ENCODE measurements around the gene CCDC73. TPM values are rescaled to one million over a fixed set of nuclear protein-coding genes. Genes with fewer than 3 reads are reported as not detected.

Gene CCDC73
- total and polyA plus RNA-seq, 4 donors = 0.06 to 0.36 (median 0.33) TPM; not detected in 1

- H3K9me3 ChIP-seq (ENCODE audit: control insufficient read depth, insufficient read depth, low read length) = no peaks in the 10 kb centered on the region
- no peak overlapping the region for H3K27ac ChIP-seq (ENCODE audit: low read depth, low read length)
- 93% methylated on average over 3 of the region's 4 CpGs for WGBS (ENCODE audit: insufficient coverage)
- no peak overlapping the region for H3K4me3 ChIP-seq (ENCODE audit: low read depth, low read length)
- no peaks in the 10 kb centered on the region for H3K27me3 ChIP-seq (ENCODE audit: control insufficient read depth, insufficient read depth, low read length)
- DNase-seq (ENCODE audit: low read depth in 4 of 6, low spot score in 6 of 6) = no peak
- no peaks in the 10 kb centered on the region for H3K36me3 ChIP-seq (ENCODE audit: control insufficient read depth, insufficient read depth, low read length)
- H3K4me1 ChIP-seq (ENCODE audit: control insufficient read depth, insufficient read depth, low read length) = no peaks in the 10 kb centered on the region
Observed at GRCh38 chr11:32817181-32817851, 22.9 kb upstream of the CCDC73 start.

GRCh38 chr11:32809313-32809712 lies 14.9 kb upstream of the CCDC73 start:
- Histone ChIP-seq H3K36me3 (ENCODE audit: control insufficient read depth, insufficient read depth, low read length) (no peaks in the 10 kb centered on the region), H3K4me1 (ENCODE audit: control insufficient read depth, insufficient read depth, low read length) (no peaks in the 10 kb centered on the region), H3K27ac (ENCODE audit: low read depth, low read length) (no peak overlapping the region), H3K4me3 (ENCODE audit: low read depth, low read length) (no peak overlapping the region), H3K27me3 (ENCODE audit: control insufficient read depth, insufficient read depth, low read length) (no peaks in the 10 kb centered on the region), H3K9me3 (ENCODE audit: control insufficient read depth, insufficient read depth, low read length) (no peaks in the 10 kb centered on the region)
- WGBS (ENCODE audit: insufficient coverage) = 0% methylated on average over 2 of the region's 3 CpGs
- peak in 5 of 6 donors; percentile 19 to 85 (median 49) for DNase-seq (ENCODE audit: low read depth in 4 of 6, low spot score in 6 of 6)

- no peaks in the 10 kb centered on the region for H3K36me3 ChIP-seq (ENCODE audit: control insufficient read depth, insufficient read depth, low read length)
- peaks cover 5% of the 10 kb centered on the region for H3K27me3 ChIP-seq (ENCODE audit: control insufficient read depth, insufficient read depth, low read length)
- DNase-seq (ENCODE audit: low read depth in 4 of 6, low spot score in 6 of 6) = no peak
- no peaks in the 10 kb centered on the region for H3K4me1 ChIP-seq (ENCODE audit: control insufficient read depth, insufficient read depth, low read length)
- 83% methylated on average over 3 of the region's 3 CpGs for WGBS (ENCODE audit: insufficient coverage)
- H3K27ac ChIP-seq (ENCODE audit: low read depth, low read length) = no peak overlapping the region
- H3K9me3 ChIP-seq (ENCODE audit: control insufficient read depth, insufficient read depth, low read length) = no peaks in the 10 kb centered on the region
- H3K4me3 ChIP-seq (ENCODE audit: low read depth, low read length) = no peak overlapping the region
Observed at GRCh38 chr11:32796425-32796824, 2.0 kb upstream of the CCDC73 start.

- Histone ChIP-seq H3K9me3 (ENCODE audit: control insufficient read depth, insufficient read depth, low read length) (no peaks in the 10 kb centered on the region), H3K27me3 (ENCODE audit: control insufficient read depth, insufficient read depth, low read length) (peaks cover 5% of the 10 kb centered on the region), H3K27ac (ENCODE audit: low read depth, low read length) (no peak overlapping the region), H3K4me3 (ENCODE audit: low read depth, low read length) (no peak overlapping the region), H3K4me1 (ENCODE audit: control insufficient read depth, insufficient read depth, low read length) (no peaks in the 10 kb centered on the region), H3K36me3 (ENCODE audit: control insufficient read depth, insufficient read depth, low read length) (no peaks in the 10 kb centered on the region)
- peak; percentile 50 to 92 (median 62) for DNase-seq (ENCODE audit: low read depth in 4 of 6, low spot score in 6 of 6)
- 13% methylated on average over 3 of the region's 13 CpGs for WGBS (ENCODE audit: insufficient coverage)
Observed at GRCh38 chr11:32792948-32793475, 1.4 kb downstream of the CCDC73 start.

- WGBS (ENCODE audit: insufficient coverage) = no CpG with 5 or more reads among the region's 6 CpGs
- H3K36me3 ChIP-seq (ENCODE audit: control insufficient read depth, insufficient read depth, low read length) = no peaks in the 10 kb centered on the region
- no peak overlapping the region for H3K27ac ChIP-seq (ENCODE audit: low read depth, low read length)
- no peak for DNase-seq (ENCODE audit: low read depth in 4 of 6, low spot score in 6 of 6)
- H3K9me3 ChIP-seq (ENCODE audit: control insufficient read depth, insufficient read depth, low read length) = no peaks in the 10 kb centered on the region
- no peaks in the 10 kb centered on the region for H3K4me1 ChIP-seq (ENCODE audit: control insufficient read depth, insufficient read depth, low read length)
- H3K27me3 ChIP-seq (ENCODE audit: control insufficient read depth, insufficient read depth, low read length) = peaks cover 5% of the 10 kb centered on the region
- H3K4me3 ChIP-seq (ENCODE audit: low read depth, low read length) = no peak overlapping the region
Observed at GRCh38 chr11:32792111-32792947, 2.1 kb downstream of the CCDC73 start.

- H3K9me3 ChIP-seq (ENCODE audit: control insufficient read depth, insufficient read depth, low read length) = no peaks in the 10 kb centered on the region
- H3K27me3 ChIP-seq (ENCODE audit: control insufficient read depth, insufficient read depth, low read length) = peaks cover 5% of the 10 kb centered on the region
- DNase-seq (ENCODE audit: low read depth in 4 of 6, low spot score in 6 of 6) = no peak
- H3K27ac ChIP-seq (ENCODE audit: low read depth, low read length) = no peak overlapping the region
- no peak overlapping the region for H3K4me3 ChIP-seq (ENCODE audit: low read depth, low read length)
- H3K4me1 ChIP-seq (ENCODE audit: control insufficient read depth, insufficient read depth, low read length) = no peaks in the 10 kb centered on the region
- H3K36me3 ChIP-seq (ENCODE audit: control insufficient read depth, insufficient read depth, low read length) = no peaks in the 10 kb centered on the region
- no CpG with 5 or more reads among the region's 1 CpG for WGBS (ENCODE audit: insufficient coverage)
Observed at GRCh38 chr11:32790916-32791315, 3.5 kb downstream of the CCDC73 start.

GRCh38 chr11:32786811-32787210 lies 7.7 kb downstream of the CCDC73 start:
- H3K4me1 ChIP-seq (ENCODE audit: control insufficient read depth, insufficient read depth, low read length) = no peaks in the 10 kb centered on the region
- H3K36me3 ChIP-seq (ENCODE audit: control insufficient read depth, insufficient read depth, low read length) = no peaks in the 10 kb centered on the region
- no peak overlapping the region for H3K4me3 ChIP-seq (ENCODE audit: low read depth, low read length)
- no peak overlapping the region for H3K27ac ChIP-seq (ENCODE audit: low read depth, low read length)
- no peaks in the 10 kb centered on the region for H3K27me3 ChIP-seq (ENCODE audit: control insufficient read depth, insufficient read depth, low read length)
- no peaks in the 10 kb centered on the region for H3K9me3 ChIP-seq (ENCODE audit: control insufficient read depth, insufficient read depth, low read length)
- peak in 1 of 6 donors; percentile 71 for DNase-seq (ENCODE audit: low read depth in 4 of 6, low spot score in 6 of 6)

GRCh38 chr11:32785262-32785661 lies 9.2 kb downstream of the CCDC73 start:
- Histone ChIP-seq H3K36me3 (ENCODE audit: control insufficient read depth, insufficient read depth, low read length) (no peaks in the 10 kb centered on the region), H3K4me3 (ENCODE audit: low read depth, low read length) (no peak overlapping the region), H3K27me3 (ENCODE audit: control insufficient read depth, insufficient read depth, low read length) (no peaks in the 10 kb centered on the region), H3K9me3 (ENCODE audit: control insufficient read depth, insufficient read depth, low read length) (no peaks in the 10 kb centered on the region), H3K4me1 (ENCODE audit: control insufficient read depth, insufficient read depth, low read length) (no peaks in the 10 kb centered on the region), H3K27ac (ENCODE audit: low read depth, low read length) (no peak overlapping the region)
- WGBS (ENCODE audit: insufficient coverage) = 97% methylated on average over 3 of the region's 3 CpGs
- no peak for DNase-seq (ENCODE audit: low read depth in 4 of 6, low spot score in 6 of 6)

- no peak for DNase-seq (ENCODE audit: low read depth in 4 of 6, low spot score in 6 of 6)
- H3K9me3 ChIP-seq (ENCODE audit: control insufficient read depth, insufficient read depth, low read length) = no peaks in the 10 kb centered on the region
- H3K4me3 ChIP-seq (ENCODE audit: low read depth, low read length) = no peak overlapping the region
- no peaks in the 10 kb centered on the region for H3K36me3 ChIP-seq (ENCODE audit: control insufficient read depth, insufficient read depth, low read length)
- H3K27ac ChIP-seq (ENCODE audit: low read depth, low read length) = no peak overlapping the region
- no peaks in the 10 kb centered on the region for H3K4me1 ChIP-seq (ENCODE audit: control insufficient read depth, insufficient read depth, low read length)
- WGBS (ENCODE audit: insufficient coverage) = 100% methylated on average over 1 of the region's 5 CpGs
- H3K27me3 ChIP-seq (ENCODE audit: control insufficient read depth, insufficient read depth, low read length) = no peaks in the 10 kb centered on the region
Observed at GRCh38 chr11:32781721-32782120, 12.7 kb downstream of the CCDC73 start.
